A172 (cell line): ENCODE results near the gene CRLF3. TPM values are rescaled to one million over a fixed set of nuclear protein-coding genes. Genes with fewer than 3 reads are reported as not detected.
"Not testable (repeated sequence)": the region's sequence is repeated elsewhere in the genome, so short reads cannot be mapped to it uniquely, and the experiment has no call there.

Source experiments
- DNase-seq: peaks from one replicate; pipeline ENCODE4 v3.0.0-alpha.2; 2015; ENCODE audit warnings: low spot score
- total RNA-seq: library from RNA; depleted of rRNA; stranded (reverse); fragments of >200 nt; shearing (Covaris generic); gene quantifications from 2 replicates; pipeline ENCODE4 v1.2.3, GENCODE V29; 2014; rRNA removed

The CRLF3 gene
- total RNA-seq, 1 experiment from 2014 or later: 23.0 TPM

GRCh38 chr17:30735644-30736043 lies 88.8 kb downstream of the CRLF3 start:
- DNase-seq: not testable (repeated sequence)

GRCh38 chr17:30735206-30735605 lies 89.3 kb downstream of the CRLF3 start:
- DNase-seq: not testable (repeated sequence)

GRCh38 chr17:30734153-30734552 lies 90.3 kb downstream of the CRLF3 start:
- DNase-seq: not testable (repeated sequence)

Other genes starting within 250 kb of the CRLF3 start
- gene ATAD5, start 7.3 kb upstream of the CRLF3 start, total RNA-seq: 8.9 and 13.2 TPM in 2 replicates
- 19.4 and 48.2 TPM in 2 replicates for gene TEFM, start 81.5 kb upstream of the CRLF3 start, total RNA-seq
- gene ADAP2, start 97.3 kb upstream of the CRLF3 start, total RNA-seq: 2.0 and 3.2 TPM in 2 replicates
- 24.4 and 26.8 TPM in 2 replicates for gene RNF135, start 146.3 kb upstream of the CRLF3 start, total RNA-seq